ENCODE data around the gene SLFN13.
"Not testable (repeated sequence)": the region's sequence is repeated elsewhere in the genome, so short reads cannot be mapped to it uniquely, and the experiment has no call there.

- TF ChIP-seq POLR2AphosphoS5 (IDR thresholded peaks at IDR 0.05; ENCODE audit: low read depth); CTCF (IDR thresholded peaks at IDR 0.05; ENCODE audit: insufficient read depth, low read length); REST (IDR thresholded peaks at IDR 0.05; ENCODE audit: insufficient replicate concordance, low read depth): not testable (repeated sequence)
These were observed 33.9 kb downstream of the SLFN13 start for GRCh38 chr17:35414707-35415106.
